MG63 (cell line): Measurements from ENCODE around the gene SLC16A13. TPM values are rescaled to one million over a fixed set of nuclear protein-coding genes. Genes with fewer than 3 reads are reported as not detected.
"Not testable (repeated sequence)": the region's sequence is repeated elsewhere in the genome, so short reads cannot be mapped to it uniquely, and the experiment has no call there.

Experiments used
- DNase-seq: peaks from one replicate; pipeline ENCODE4 v3.0.0-alpha.2; 2020
- H3K27me3 ChIP-seq: fragments of 250-450 bp; sonication (Bioruptor Pico); 2 replicates; pipeline ENCODE4 v1.5.1; 2020; ENCODE audit warnings: mild to moderate bottlenecking, moderate library complexity
- H3K36me3 ChIP-seq: fragments of 250-450 bp; sonication (Bioruptor Pico); 2 replicates; pipeline ENCODE4 v1.5.1; 2020; ENCODE audit warnings: mild to moderate bottlenecking, moderate library complexity
- H3K4me3 ChIP-seq: fragments of 250-450 bp; sonication (Bioruptor Pico); 2 replicates; pipeline ENCODE4 v1.5.1; 2020; ENCODE audit warnings: mild to moderate bottlenecking, moderate library complexity
- H3K9me3 ChIP-seq: fragments of 250-450 bp; sonication (Bioruptor Pico); 2 replicates; pipeline ENCODE4 v1.5.1; 2020; ENCODE audit warnings: mild to moderate bottlenecking, moderate library complexity
- total RNA-seq: library from RNA; depleted of rRNA; stranded (reverse); fragments of >200 nt; shearing (Covaris generic); gene quantifications from 2 replicates; pipeline ENCODE4 v1.2.3, GENCODE V29; 2014; ENCODE audit warnings: low replicate concordance

SLC16A13 gene
- total RNA-seq, 1 experiment from 2014 or later, result 1.1 TPM

DNA sequence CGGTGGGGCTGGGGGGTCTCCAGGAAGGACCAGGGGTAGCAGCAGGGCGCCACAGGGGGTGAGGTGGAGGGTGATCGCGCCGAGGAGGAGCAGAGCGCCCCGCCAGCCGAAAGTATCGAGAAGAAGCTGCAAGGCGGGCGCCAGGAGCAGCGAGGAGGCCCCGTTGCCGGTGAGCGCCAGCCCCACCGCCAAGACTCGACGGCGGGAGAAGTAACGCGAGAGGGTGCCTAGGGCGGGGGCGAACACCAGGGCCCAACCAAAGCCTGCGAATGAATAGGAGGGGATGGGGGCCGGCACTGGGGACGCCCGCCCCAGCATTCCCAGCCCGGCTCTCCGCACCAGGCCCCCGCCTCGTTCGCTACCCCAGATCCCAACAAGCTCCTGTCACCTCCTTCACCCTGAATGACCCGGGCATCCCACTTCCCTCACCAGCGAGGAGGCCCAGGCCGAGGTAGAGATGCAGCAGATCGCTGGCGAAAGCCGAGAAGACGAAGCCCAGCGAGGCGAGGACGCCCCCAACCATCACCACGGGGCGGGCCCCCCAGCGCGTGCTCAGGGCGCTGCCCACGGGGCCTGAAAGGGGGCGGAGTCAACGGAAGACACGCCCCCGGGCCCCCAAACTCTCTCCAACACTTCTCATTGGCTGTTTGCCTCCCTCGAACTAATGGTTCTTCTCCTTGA is 6.8 kb downstream of the SLC16A13 start:
- H3K4me3 ChIP-seq, result no peak overlapping the region
- no peaks in the 10 kb centered on the region for H3K27me3 ChIP-seq

DNA sequence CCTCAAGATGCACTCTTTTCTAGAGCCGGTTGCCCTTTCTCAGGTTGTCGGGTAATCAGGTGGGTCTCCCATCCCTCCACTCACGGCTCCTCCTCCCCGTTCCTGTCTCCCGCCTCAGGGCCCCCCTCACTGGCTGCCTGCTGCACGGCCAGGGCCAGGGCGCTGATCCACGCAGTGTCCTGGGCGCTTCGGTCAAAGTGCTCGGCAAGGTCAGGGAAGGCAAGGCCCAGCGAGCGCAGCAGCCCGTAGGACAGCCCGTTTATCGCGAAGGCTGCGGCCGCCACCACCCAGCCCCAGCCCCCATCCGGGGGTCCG is 7.3 kb downstream of the SLC16A13 start:
- H3K4me3 ChIP-seq, result no peak overlapping the region
- DNase-seq, result no peak
- H3K36me3 ChIP-seq, result no peaks in the 10 kb centered on the region
- no peaks in the 10 kb centered on the region for H3K9me3 ChIP-seq
- H3K27me3 ChIP-seq, result no peaks in the 10 kb centered on the region

More for the DNA sequence above, 6.8 kb downstream of the SLC16A13 start:
- no peak for DNase-seq
- H3K9me3 ChIP-seq, result no peaks in the 10 kb centered on the region
- H3K36me3 ChIP-seq, result no peaks in the 10 kb centered on the region

DNA sequence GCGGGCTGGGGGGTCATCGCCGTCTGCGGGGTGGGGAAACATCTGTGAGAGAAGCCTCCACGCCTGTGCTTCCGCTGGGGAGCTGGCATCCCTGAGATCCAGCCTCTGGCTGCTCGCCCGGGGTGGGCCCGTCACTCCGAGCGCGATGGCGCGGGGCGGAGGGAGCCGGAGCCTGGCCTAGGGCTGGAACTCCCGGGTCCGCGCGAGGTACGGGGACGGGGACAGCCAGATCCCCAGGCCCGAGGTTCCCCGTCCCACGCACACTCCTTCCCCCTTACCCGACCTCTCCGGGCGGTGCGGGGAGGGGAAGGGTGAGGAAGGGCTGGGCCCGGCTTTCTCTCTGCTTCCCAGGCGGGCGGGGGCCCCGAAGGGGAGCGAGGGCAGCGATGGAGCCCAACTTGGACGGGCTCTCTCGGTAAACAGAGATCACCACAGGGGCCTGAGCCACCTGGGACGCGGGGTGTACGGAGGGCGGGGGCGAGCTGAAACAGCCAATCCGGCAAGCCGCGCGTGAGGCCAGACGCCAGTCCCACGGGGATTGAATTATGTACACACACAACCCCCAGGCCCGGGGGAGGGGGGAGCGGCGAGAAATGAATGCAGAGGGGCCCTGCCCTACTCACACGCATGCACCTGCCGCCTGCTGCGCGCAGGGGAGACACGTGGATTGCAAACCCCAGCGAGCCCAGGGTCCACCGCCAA is 7.8 kb downstream of the SLC16A13 start, which contains the start of gene SLC16A11:
TSS of gene SLC16A11 (minus strand) at position 596 of the 702 bp plus-strand sequence. CDS start at position 17, 579 bp downstream.
- no peak within 1 kb of the TSS for H3K4me3 ChIP-seq
- no peaks in the 10 kb centered on the region for H3K27me3 ChIP-seq
- H3K9me3 ChIP-seq, result no peaks in the 10 kb centered on the region
- DNase-seq, result no peak
- H3K36me3 ChIP-seq, result no peaks in the 10 kb centered on the region

DNA sequence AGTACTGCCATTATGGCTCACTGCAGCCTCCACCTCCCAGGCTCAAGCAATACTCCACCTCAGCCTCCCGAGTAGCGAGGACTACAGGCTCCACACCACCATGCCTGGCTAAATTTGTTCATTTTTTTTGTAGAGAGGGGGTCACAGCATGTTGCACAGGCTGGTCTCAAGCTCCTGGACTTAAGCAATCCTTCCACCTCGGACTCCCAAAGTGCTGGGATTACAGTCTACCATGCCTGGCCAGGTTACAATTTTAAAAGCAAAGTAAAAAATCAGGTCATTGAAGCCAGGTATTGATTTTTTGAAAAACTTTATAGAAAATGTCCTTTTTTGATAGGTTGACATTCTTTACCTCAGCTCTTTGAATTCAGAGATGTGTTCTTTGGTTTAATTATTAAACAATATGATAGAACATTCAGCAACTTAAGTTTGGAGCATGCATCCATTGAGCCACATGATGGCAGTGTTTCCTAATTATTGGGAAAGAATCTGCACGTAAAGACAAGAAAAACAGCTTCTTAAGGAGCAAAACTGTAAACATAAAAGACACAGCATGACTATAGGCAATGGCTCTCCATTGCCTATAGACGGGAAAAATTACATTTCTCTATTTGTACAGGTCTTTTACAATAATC is 9.8 kb downstream of the SLC16A13 start:
- H3K36me3 ChIP-seq, result no peaks in the 10 kb centered on the region
- no peak overlapping the region for H3K4me3 ChIP-seq
- H3K9me3 ChIP-seq, result no peaks in the 10 kb centered on the region
- no peaks in the 10 kb centered on the region for H3K27me3 ChIP-seq
- DNase-seq, result no peak

DNA sequence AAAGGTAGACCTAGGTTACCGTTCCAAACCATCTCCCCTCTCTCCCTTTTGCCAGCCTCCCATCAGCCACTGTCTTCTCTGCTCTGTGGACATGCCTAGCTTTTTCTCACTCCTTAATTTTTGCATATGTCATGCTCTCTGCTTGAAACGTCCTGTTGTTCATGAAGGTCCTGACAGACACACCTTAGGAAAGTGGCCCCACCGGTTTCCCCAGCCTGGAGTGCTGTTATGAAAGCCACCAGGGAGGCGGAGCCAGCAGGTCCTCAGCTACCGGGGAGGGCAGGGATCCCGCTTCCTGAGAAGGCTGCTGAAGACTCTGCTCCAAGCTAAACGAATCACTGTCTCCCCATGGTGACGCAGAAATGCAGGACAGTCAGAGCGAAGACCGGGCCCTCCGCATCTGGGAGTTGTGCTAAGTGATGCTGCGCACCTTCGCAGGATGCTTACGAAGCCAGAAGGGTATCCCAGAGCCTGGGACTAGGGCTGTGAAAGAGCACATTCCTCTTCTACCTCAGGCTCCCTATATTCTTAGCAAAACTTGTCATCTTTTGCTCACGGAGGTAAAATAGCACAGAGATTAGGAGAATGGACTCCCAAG is 10.4 kb downstream of the SLC16A13 start:
- Histone ChIP-seq H3K27me3 (no peaks in the 10 kb centered on the region), H3K9me3 (no peaks in the 10 kb centered on the region), H3K4me3 (no peak overlapping the region), H3K36me3 (no peaks in the 10 kb centered on the region)
- no peak for DNase-seq

DNA sequence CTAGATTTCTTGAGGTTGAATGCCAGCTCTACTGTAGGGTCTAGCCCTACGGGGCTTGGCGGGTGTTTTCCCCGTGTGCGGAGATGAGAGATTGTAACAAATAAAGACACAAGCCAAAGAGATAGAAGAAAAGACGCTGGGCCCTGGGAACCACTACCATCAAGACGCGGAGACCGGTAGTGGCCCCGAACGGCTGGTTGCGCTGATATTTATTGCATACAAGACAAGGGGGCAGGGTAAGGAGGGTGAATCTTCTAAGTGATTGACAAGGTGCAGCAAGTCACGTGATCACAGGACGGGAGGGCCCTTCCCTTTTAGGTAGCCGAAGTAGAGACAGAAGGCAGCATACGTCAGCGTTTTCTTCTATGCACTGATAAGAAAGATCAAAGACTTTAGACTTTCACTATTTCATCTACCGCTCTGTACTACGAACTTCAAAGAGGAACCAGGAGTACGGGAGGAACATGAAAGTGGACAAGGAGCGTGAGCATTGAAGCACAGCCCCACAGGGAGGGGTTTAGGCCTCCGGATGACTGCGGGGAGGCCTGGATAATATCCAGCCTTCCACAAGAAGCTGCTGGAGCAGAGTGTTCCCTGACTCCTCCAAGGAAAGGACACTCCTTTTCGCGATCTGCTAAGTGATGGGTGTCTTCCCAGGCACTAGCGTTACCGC is 11.0 kb downstream of the SLC16A13 start:
- H3K4me3 ChIP-seq, DNase-seq, H3K36me3 ChIP-seq, H3K9me3 ChIP-seq, H3K27me3 ChIP-seq: not testable (repeated sequence)

DNA sequence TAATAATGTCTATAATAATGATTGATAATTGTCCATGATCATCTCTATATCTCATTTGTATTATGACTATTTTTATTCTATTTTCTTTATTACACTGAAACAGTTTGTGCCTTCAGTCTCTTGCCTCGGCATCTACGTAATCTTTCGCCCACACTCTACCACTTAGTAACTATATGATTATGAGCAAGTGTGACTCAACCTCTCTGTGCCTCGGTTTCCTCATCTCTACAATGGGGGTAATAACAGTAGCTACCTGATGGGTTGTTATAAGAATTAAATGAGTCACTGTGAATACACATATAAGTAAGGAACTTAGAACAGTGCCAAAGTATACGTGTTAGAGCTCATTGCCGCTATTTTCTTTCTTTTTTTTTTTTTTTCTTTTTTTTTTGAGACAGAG is 11.8 kb downstream of the SLC16A13 start:
- DNase-seq, result no peak
- no peaks in the 10 kb centered on the region for H3K9me3 ChIP-seq
- no peak overlapping the region for H3K4me3 ChIP-seq
- no peaks in the 10 kb centered on the region for H3K36me3 ChIP-seq
- H3K27me3 ChIP-seq, result no peaks in the 10 kb centered on the region

DNA sequence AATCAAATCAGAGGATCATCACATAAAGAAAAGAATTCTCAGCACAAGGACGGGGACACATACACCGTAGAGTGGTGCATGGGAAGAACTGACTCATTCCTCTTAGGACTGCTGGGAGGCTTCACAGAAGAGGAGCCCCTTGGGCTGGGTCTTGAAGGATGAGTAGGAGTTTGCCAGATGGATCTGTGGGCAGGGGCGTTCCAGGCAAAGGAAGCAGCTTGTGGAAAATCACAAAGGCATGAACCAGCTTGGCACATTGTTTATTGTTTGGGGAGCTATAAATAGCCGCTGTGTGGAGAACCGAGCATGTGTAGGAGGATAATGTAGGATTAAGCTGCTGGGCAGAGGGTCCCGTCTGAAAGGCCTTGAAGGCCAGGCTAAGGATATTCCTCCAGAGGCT is 13.2 kb downstream of the SLC16A13 start:
- H3K36me3 ChIP-seq, result no peaks in the 10 kb centered on the region
- no peak overlapping the region for H3K4me3 ChIP-seq
- H3K27me3 ChIP-seq, result no peaks in the 10 kb centered on the region
- H3K9me3 ChIP-seq, result no peaks in the 10 kb centered on the region
- DNase-seq, result no peak

DNA sequence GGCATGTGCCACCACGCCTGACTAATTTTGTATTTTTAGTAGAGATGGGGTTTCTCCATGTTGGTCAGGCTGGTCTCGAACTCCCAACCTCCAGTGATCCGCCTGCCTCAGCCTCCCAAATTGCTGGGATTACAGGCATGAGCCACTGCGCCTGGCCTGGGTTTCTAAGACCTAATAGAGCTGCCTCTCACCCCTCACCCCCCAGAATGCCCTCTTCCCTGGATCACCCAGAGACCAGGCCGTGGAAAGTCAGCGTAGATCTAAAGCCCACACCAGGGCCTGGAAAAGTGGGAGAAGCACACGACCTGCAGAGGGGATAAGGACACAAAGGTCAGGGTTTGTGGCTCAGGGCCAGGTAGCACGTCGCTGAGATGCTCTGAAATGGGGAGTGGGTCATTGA is 14.8 kb downstream of the SLC16A13 start:
- not testable (repeated sequence) for H3K4me3 ChIP-seq, H3K27me3 ChIP-seq, H3K9me3 ChIP-seq, H3K36me3 ChIP-seq, DNase-seq

DNA sequence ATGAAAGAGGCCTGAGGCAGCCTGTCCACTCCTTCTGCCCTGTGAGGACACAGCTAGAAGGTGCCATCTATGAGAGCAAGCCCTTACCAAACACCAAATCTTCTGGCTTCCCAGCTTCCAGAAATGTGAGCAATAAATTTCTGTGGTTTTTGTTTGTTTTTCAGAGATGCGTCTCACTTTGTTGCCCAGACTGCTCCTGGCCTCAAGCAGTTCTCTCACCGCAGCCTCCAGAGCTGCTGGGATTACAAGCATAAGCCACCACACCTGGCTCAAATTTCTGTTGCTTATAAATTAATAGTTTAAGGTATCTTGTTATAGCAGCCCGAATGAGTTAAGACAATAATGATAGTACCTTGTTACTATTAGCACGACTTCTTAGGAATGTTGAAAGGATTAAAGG is 20.6 kb downstream of the SLC16A13 start:
- Histone ChIP-seq H3K4me3 (no peak overlapping the region), H3K27me3 (no peaks in the 10 kb centered on the region), H3K36me3 (no peaks in the 10 kb centered on the region), H3K9me3 (no peaks in the 10 kb centered on the region)
- peak; percentile 53 for DNase-seq

DNA sequence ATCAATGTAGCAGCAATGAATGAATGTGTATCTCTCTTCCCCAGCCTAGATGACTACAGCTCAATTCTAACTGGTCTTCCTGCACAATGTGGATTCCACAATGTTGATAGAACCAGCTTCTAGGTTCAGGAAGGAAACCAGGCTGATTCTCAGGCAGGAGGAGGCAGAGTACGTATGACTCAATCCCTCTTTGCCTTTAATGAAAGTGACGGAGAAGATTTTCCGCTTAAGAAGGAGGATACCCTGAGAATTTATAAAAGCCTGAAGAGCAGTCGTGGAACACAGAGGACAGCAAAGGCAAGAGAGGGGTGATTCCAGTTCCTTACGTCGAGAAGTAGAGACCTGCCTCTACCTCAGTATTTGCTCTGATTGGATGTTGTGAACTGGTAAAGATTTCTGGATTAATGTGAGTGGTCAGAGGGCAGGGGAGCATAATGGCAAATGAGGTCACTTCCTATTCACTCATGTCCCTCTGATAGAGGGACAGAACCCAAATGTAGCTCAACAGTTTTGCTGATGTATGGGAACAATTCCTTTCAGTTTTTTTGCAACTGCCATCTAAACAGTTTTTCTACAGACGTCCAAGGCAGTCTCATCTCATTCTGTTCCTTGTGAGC is 23.1 kb downstream of the SLC16A13 start:
- no peaks in the 10 kb centered on the region for H3K36me3 ChIP-seq
- no peaks in the 10 kb centered on the region for H3K27me3 ChIP-seq
- no peak overlapping the region for H3K4me3 ChIP-seq
- no peak for DNase-seq
- H3K9me3 ChIP-seq, result no peaks in the 10 kb centered on the region

DNA sequence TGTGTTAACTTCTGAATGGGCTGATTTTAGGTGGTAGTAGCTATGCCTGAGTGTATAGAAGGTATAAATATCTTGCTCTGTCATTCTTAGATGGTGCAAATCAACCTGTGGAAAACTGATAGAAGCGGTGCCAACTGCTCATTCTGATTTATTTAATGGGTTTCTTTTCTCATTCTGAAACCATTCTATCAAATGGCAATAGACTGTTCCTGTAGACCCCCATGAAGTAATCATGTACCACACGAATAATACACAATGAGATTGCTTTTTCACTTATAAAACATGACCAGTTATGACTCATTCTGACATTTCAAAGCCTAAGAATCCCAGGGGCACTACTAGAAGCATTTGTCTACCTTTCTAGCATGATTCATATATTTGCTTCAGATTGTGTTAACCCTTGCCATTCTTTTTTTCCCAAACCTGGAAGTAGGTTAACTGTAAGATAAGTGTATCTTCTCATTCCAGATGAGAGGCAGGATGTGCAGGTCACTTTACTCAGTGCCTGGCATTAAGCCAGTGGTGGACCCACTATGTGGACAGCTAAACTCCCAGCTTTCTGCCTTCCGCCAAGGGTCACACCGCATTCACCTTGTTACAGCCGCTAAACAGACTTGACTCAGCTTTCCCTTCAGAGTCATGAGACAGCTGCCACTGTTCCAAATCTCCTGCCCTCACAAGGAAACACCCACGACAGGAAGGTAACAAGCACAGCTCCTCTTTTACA is 24.5 kb downstream of the SLC16A13 start:
- no peak overlapping the region for H3K4me3 ChIP-seq
- no peaks in the 10 kb centered on the region for H3K9me3 ChIP-seq
- H3K27me3 ChIP-seq, result no peaks in the 10 kb centered on the region
- no peaks in the 10 kb centered on the region for H3K36me3 ChIP-seq
- peak; percentile 74 for DNase-seq

DNA sequence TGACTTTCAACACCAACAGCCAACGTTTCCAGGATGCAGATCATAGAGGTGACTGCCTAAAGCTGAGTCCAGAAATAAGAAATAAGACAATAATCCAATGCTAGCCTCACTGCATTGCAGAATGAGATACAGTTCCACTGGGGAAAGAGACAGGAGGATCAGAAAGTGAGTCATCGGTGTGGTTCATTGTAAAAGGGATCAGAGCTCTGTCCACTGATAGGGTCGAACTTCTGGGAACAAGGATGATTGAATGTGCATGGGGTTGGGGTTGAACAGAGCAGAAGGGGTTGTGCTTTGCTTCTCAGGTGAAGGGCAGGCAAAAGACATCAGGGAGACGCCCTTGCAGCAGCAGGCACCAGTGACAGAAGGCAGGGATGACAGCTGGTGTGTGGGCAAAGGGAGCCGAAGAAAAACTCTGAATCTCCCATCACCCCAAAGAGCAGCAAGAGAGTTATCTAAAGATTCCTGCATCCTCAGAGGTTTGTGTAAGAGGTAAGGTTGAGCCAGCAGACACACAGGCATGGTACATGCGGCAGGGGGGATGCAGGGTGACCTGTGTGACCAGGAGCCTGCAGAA is 27.8 kb downstream of the SLC16A13 start:
- DNase-seq, result no peak
- no peaks in the 10 kb centered on the region for H3K27me3 ChIP-seq

DNA sequence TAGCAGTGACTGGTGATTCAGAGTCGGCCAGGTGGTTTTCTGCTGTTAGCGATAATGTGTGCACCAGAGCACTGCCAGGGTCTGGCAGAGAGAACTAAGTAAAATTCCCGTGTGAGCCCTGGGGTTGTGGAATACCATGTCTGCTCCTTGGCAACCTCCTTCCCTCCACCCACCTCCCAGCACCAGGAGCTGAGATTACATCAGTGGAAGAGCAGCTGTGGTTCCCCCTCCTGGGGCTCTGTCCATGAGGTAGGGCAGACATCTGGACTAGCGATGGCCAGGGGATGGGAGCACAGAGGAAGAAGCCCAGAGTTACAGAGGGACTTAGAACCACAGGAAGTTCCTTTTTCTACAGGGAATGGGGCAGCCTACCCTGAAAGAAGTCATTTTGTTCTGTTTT is 28.4 kb downstream of the SLC16A13 start:
- no peaks in the 10 kb centered on the region for H3K36me3 ChIP-seq
- H3K9me3 ChIP-seq, result no peaks in the 10 kb centered on the region
- DNase-seq, result peak; percentile 84
- no peaks in the 10 kb centered on the region for H3K27me3 ChIP-seq
- no peak overlapping the region for H3K4me3 ChIP-seq

More for the DNA sequence above, 27.8 kb downstream of the SLC16A13 start:
- Histone ChIP-seq H3K4me3 (no peak overlapping the region), H3K9me3 (no peaks in the 10 kb centered on the region), H3K36me3 (no peaks in the 10 kb centered on the region)

DNA sequence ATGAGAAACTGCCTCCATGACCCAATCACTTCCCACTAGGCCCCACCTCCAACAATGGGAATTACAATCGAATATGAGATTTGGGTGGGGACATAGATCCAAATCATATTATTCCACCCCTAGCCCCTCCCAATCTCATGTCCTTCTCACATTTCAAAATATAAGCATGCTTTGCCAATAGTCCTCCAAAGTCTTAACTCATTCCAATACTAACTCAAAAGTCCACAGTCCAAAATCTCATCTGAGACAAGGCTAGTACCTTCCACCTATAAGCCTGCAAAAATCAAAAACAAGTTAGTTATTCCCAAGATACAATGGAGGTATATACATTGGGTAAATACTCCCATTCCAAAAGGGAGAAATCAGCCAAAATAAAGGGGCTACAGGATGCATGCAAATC is 31.4 kb downstream of the SLC16A13 start:
- Histone ChIP-seq H3K36me3 (no peaks in the 10 kb centered on the region), H3K27me3 (no peaks in the 10 kb centered on the region), H3K4me3 (no peak overlapping the region), H3K9me3 (no peaks in the 10 kb centered on the region)
- DNase-seq, result no peak

DNA sequence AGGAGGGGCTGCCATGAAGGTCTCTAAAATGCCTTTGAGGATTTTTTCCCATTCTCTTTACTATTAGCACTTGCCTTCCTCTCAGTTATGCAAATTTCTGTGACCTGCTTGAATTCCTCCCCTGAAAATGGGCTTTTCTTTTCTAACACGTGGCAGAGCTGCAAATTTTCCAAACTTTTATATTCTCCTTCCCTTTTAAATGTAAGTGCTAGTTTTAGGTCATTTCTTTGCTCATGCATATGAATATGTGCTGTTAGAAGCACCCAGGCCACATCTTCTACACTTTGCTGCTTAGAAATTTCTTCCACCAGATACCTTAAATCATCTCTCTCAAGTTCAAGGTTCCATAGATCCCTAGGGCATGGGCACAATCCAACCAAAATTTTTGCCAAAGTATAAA is 32.5 kb downstream of the SLC16A13 start:
- Histone ChIP-seq H3K9me3 (no peaks in the 10 kb centered on the region), H3K36me3 (no peaks in the 10 kb centered on the region), H3K4me3 (no peak overlapping the region), H3K27me3 (no peaks in the 10 kb centered on the region)
- no peak for DNase-seq
